HG03103 (cell line): ENCODE results near the gene C19orf44.

Source experiments
- ATAC-seq: cut with Tn5 transposase; IDR thresholded peaks from one replicate; pipeline ENCODE4 v1.9.1; 2021; ENCODE audit warnings: low read depth; ENCODE audit not compliant: unreplicated experiment

C19orf44 gene

DNA sequence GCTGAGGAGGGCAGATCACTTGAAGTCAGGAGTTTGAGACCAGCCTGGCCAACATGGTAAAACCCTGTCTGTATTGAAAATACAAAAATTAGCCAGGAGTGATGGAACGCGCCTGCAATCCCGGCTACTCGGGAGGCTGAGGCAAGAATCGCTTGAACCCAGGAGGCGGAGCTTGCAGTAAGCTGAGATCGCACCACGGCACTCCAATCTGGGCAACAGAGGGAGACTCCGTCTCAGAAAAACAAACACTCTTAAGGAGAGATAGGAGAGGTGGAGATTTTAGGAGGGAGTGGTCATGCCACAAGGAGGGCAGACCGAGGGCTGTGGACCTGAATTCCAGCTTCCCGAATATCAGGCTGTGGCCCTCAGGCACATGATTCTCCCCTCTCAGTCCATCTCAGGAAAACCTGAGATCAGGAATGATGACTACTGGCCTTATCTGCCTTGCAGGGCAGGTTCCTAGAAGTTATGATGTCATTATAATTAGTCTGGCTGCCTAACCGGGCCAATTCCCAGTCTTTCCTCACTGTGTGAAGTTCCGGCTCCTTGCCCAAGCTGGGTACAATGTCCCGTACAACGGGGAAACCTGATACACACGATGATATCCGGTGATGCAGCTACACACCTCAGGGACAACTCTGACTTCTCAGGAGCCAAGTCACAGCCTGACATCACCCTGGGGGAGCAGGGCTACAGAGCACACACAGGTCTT, 73.6 kb downstream of the C19orf44 start:
- no peak for ATAC-seq
